Measurements from ENCODE around the gene USP34.

DNA sequence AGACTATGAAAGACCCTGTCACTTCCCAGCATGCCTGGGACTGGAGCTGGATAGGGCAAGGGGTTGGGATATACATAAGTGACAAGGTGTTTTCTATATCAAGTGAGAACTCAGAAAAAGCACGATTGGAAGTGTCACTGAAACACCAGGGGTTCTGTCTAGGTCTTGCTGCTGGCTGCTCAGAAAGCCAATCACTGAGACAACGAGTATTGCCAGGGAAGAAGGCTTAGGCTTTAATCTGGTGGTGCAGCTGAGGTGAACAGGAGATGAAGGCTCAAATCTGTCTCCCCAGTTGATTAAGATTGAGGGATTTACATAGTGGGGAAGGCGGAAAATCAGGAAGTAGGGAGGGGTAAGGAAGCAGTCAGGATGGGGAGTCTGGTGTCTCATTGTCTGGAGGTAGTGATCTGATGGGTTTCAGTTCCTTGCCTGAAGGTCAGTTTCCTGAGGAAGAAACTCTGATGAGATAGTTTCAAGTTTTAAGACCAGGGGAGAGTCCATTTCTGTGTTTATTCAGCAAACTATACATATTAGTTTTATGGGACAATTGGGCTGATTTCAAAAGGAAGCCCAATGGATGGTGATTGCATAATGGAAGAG lies 312.4 kb downstream of the USP34 start:
- TF ChIP-seq, protein P1, sequence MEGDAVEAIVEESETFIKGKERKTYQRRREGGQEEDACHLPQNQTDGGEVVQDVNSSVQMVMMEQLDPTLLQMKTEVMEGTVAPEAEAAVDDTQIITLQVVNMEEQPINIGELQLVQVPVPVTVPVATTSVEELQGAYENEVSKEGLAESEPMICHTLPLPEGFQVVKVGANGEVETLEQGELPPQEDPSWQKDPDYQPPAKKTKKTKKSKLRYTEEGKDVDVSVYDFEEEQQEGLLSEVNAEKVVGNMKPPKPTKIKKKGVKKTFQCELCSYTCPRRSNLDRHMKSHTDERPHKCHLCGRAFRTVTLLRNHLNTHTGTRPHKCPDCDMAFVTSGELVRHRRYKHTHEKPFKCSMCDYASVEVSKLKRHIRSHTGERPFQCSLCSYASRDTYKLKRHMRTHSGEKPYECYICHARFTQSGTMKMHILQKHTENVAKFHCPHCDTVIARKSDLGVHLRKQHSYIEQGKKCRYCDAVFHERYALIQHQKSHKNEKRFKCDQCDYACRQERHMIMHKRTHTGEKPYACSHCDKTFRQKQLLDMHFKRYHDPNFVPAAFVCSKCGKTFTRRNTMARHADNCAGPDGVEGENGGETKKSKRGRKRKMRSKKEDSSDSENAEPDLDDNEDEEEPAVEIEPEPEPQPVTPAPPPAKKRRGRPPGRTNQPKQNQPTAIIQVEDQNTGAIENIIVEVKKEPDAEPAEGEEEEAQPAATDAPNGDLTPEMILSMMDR (IDR thresholded peaks at IDR 0.05; ENCODE audit: low read depth, low read length, missing input control), result no peak
- TF ChIP-seq FOXA2 (IDR thresholded peaks at IDR 0.05), result no peak

All from liver (tissue), 2 donors.